Caco-2 (cell line): ENCODE measurements around the gene LEMD2. TPM values are rescaled to one million over a fixed set of nuclear protein-coding genes. Genes with fewer than 3 reads are reported as not detected.

Source experiments
- Bru-seq: library from RNA; stranded (reverse); fragments of 400-500 nt; gene quantifications from one replicate; lab custom pipeline; 2021; lab: Mats Ljungman, UMichigan
- BruChase-seq, 2 experiments: library from RNA; stranded (reverse); fragments of 400-500 nt; gene quantifications; one replicate each; lab custom pipeline; 2021; lab: Mats Ljungman, UMichigan
- BruUV-seq: library from RNA; stranded (reverse); fragments of 400-500 nt; replicated peaks from 2 replicates; lab custom pipeline; 2021; lab: Mats Ljungman, UMichigan
- CTCF ChIA-PET: fragments of 300-600 bp; sonication (Branson Sonifier 250); formaldehyde crosslinking; loops from one replicate; lab custom pipeline; 2022; ENCODE audit warnings: antibody characterized with exemption; lab: Charles Lee
- POLR2A ChIA-PET: fragments of 300-600 bp; sonication (Branson Sonifier 250); formaldehyde crosslinking; loops from one replicate; lab custom pipeline; 2022; ENCODE audit warnings: antibody characterized with exemption; lab: Charles Lee
- DNase-seq, 2 experiments: peaks; one replicate each; pipeline versions ENCODE4 v3.0.0 to v3.0.0-alpha.2; 2020 to 2022
- H3K27me3 ChIP-seq: replicated peaks from 2 replicates; pipeline ENCODE4 v1.6.0; 2011; ENCODE audit warnings: low read length; ENCODE audit not compliant: control insufficient read depth, insufficient read depth
- H3K36me3 ChIP-seq: 2 replicates; pipeline ENCODE4 v1.5.1; 2011; ENCODE audit warnings: low read length; ENCODE audit not compliant: control insufficient read depth, insufficient read depth
- H3K4me1 ChIP-seq: fragments of 250-450 bp; sonication (Bioruptor Pico); 2 replicates; pipeline ENCODE4 v1.5.1; 2020; ENCODE audit warnings: mild to moderate bottlenecking
- H3K4me3 ChIP-seq: 2 replicates; pipeline ENCODE4 v1.5.1; 2011; ENCODE audit warnings: low read depth, mild to moderate bottlenecking, control low read depth, low read length
- H3K9me3 ChIP-seq: fragments of 250-450 bp; sonication (Bioruptor Pico); 2 replicates; pipeline ENCODE4 v1.5.1; 2020; ENCODE audit warnings: mild to moderate bottlenecking, moderate library complexity
- H3K27ac Mint-ChIP-seq: one replicate; pipeline ENCODE4 v1.8.0; 2022; ENCODE audit warnings: mixed read lengths; ENCODE audit not compliant: unreplicated experiment
- H3K27me3 Mint-ChIP-seq: one replicate; pipeline ENCODE4 v1.8.0; 2022; ENCODE audit warnings: mixed read lengths; ENCODE audit not compliant: insufficient read depth, unreplicated experiment
- H3K36me3 Mint-ChIP-seq: one replicate; pipeline ENCODE4 v1.8.0; 2022; ENCODE audit warnings: mild to moderate bottlenecking, mixed read lengths; ENCODE audit not compliant: insufficient read depth, unreplicated experiment
- H3K4me1 Mint-ChIP-seq: one replicate; pipeline ENCODE4 v1.8.0; 2022; ENCODE audit warnings: low read depth, mixed read lengths; ENCODE audit not compliant: unreplicated experiment
- H3K4me3 Mint-ChIP-seq: one replicate; pipeline ENCODE4 v1.8.0; 2022; ENCODE audit warnings: mild to moderate bottlenecking, moderate library complexity, mixed read lengths; ENCODE audit not compliant: unreplicated experiment
- H3K9me3 Mint-ChIP-seq: one replicate; pipeline ENCODE4 v1.8.0; 2022; ENCODE audit warnings: mixed read lengths; ENCODE audit not compliant: unreplicated experiment
- intact Hi-C: fragments of 100-400 bp; cut with micrococcal nuclease; formaldehyde crosslinking; loops from one replicate; pipeline ENCODE4 v1.10.0; 2022; ENCODE audit not compliant: unreplicated experiment
- long read RNA-seq: library from polyadenylated mRNA; stranded (forward); transcript quantifications from one replicate; pipeline ENCODE4 v2.0.0, GENCODE V29; 2022
- total RNA-seq: library from RNA; stranded (reverse); gene quantifications from 2 replicates; pipeline ENCODE4 v1.2.3, GENCODE V29; 2022
- TF ChIP-seq, protein P1 (sequence below), 2 experiments: fragments of 200-600 bp in 1 of 2; IDR thresholded peaks; 1 replicate in 1 of 2; 2 replicates in 1 of 2; pipeline versions ENCODE4 v1.5.1 to v1.8.0; 2011 to 2022; ENCODE audit warnings: antibody characterized with exemption in 1 of 2, control low read depth in 1 of 2, inconsistent platforms in 1 of 2, low read depth in 1 of 2, low read length in 1 of 2, mild to moderate bottlenecking in 1 of 2, moderate library complexity in 1 of 2; ENCODE audit not compliant: insufficient read depth in 1 of 2, severe bottlenecking in 1 of 2, unreplicated experiment in 1 of 2

Gene LEMD2
- total RNA-seq (52.9 and 53.2 TPM in 2 replicates), Bru-seq, nascent RNA (percentile 77 among the genes with signal in this experiment), BruChase-seq, experiment 1, labeled RNA remaining after a 2-hour chase (percentile 81 among the genes with signal in this experiment), BruChase-seq, experiment 2, labeled RNA remaining after a 6-hour chase (percentile 77 among the genes with signal in this experiment)
- long read RNA-seq, transcript LEMD2-201 (9 exons, 2,958 nt), result major isoform, 145 of 178 reads
- long read RNA-seq, partial matches to known transcripts, result 2 of 178 reads
- long read RNA-seq, other reads (novel, unspliced or antisense), result 28 of 178 reads

DNA sequence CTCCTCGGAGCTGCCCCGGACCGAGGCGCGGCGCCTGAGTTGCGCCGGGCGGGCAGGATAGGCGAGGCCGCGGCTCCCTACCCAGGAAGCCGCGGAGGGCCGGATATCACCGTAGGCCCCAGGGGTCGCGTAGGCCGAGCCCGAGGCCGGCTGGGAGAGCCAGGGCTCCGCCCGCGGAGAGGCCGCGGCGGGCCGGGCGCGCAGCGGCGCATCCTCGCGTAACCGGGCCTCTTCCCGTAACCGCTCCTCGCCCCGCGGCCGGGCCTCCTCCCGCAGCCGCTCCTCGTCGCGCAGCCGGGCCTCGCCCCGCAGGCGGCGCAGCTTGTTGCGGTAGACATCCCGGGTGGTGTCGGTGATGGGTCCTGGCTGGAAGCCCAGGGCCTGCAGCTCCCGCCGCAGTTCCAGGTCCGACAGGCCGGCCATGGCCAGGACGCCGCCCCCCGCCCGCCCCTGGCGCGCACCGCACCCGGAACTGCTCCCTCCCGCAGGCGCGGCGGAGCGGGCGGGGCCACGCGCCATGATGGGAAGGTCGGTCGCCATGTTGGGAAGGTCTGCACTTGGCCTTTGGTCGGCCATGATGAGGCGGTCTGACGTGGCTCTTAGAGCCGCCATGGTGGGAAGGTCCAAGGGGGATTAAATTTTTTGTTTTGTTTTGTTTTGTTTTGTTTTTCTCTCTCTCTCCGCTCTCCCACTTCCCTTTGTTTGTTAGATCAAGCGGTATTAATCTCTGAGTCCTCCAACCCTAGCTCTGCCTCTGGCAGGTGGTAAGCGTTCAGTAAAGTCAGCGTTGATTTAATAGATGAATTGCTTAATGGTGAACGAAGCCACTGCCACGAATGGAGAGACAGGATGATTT lies at the start of gene LEMD2:
Gene LEMD2, minus strand, starts transcription at position 437 of the 856 bp plus-strand sequence. Its CDS starts 14 bp downstream, at position 423.
- Histone ChIP-seq H3K4me1 (peaks cover 12% of the 10 kb centered on the region; the same call in 1 of the 2 replicates), H3K9me3 (no peaks in the 10 kb centered on the region), H3K27me3 (no peaks in the 10 kb centered on the region), H3K36me3 (no peaks in the 10 kb centered on the region), H3K4me3 (peak within 1 kb of the TSS; percentile 78)
- no TSS peak for BruUV-seq
- peaks cover 6% of the 10 kb centered on the region for H3K36me3 Mint-ChIP-seq
- peaks cover 4% of the 10 kb centered on the region for H3K27me3 Mint-ChIP-seq
- peak; percentile 87 to 95 for DNase-seq
- H3K9me3 Mint-ChIP-seq, result no peaks in the 10 kb centered on the region
- intact Hi-C loops, result loop anchor here (1.0 kb wide), 1 partner anchor 78 kb away; the partner anchor contains the start of gene UQCC2
- H3K4me1 Mint-ChIP-seq, result no peaks in the 10 kb centered on the region
- H3K4me3 Mint-ChIP-seq, result peak within 1 kb of the TSS; percentile 95
- ChIA-PET POLR2A (interaction anchor here (0.6 kb wide), 1 partner anchor 78 kb away, joined by 3 read pairs; no protein-coding TSS in a partner anchor), CTCF (interaction anchor here (0.7 kb wide), 1 partner anchor 36 kb away, joined by 3 read pairs; no protein-coding TSS in a partner anchor)
- peak within 1 kb of the TSS; percentile 95 for H3K27ac Mint-ChIP-seq
- TF ChIP-seq, protein P1, sequence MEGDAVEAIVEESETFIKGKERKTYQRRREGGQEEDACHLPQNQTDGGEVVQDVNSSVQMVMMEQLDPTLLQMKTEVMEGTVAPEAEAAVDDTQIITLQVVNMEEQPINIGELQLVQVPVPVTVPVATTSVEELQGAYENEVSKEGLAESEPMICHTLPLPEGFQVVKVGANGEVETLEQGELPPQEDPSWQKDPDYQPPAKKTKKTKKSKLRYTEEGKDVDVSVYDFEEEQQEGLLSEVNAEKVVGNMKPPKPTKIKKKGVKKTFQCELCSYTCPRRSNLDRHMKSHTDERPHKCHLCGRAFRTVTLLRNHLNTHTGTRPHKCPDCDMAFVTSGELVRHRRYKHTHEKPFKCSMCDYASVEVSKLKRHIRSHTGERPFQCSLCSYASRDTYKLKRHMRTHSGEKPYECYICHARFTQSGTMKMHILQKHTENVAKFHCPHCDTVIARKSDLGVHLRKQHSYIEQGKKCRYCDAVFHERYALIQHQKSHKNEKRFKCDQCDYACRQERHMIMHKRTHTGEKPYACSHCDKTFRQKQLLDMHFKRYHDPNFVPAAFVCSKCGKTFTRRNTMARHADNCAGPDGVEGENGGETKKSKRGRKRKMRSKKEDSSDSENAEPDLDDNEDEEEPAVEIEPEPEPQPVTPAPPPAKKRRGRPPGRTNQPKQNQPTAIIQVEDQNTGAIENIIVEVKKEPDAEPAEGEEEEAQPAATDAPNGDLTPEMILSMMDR (IDR thresholded peaks at IDR 0.05; ENCODE audit: insufficient read depth in 1 of 2, low read depth in 1 of 2, low read length in 1 of 2, severe bottlenecking in 1 of 2, unreplicated experiment in 1 of 2), result no peak

DNA sequence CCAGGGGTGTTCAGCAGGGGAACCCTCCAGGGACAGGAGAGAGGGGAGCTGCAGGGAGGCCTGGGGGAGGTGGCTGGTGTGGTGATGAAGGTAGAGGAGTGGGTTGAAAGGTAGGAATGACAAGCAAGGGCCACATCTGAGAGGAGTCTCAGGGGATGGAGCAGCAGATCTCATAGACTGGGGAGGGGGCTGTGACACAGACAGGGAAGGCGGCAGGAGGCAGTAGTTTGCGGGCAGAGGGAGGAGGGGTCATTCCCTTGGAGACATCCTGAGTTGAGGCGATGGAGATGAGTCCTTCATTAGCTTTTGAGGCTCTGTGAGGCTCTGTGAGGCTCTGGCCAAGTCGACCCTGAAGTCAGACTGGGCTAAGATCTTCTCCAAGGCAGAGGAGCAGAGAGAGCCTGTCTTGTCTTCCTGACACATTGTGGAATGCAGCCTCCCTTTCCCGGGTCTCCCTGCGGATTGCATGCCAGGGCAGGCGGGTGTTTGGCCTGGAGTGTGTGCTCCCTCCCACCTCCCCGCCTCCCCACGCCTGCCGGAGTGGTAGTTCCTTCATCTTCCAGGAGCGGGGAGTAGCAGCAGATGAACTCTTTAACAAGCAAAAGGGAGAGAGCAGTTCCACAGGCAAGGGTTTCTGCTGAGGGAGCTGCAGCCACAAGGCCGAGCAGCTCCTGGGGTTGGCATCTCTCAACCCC lies 49.2 kb upstream of the LEMD2 start:
- peaks cover 37% of the 10 kb centered on the region for H3K4me1 ChIP-seq
- Mint-ChIP-seq H3K4me3 (no peak overlapping the region), H3K4me1 (peaks cover 23% of the 10 kb centered on the region), H3K27me3 (no peaks in the 10 kb centered on the region), H3K9me3 (no peaks in the 10 kb centered on the region), H3K36me3 (no peaks in the 10 kb centered on the region), H3K27ac (peak overlapping the region; percentile 37)
- H3K36me3 ChIP-seq, result no peaks in the 10 kb centered on the region
- no TSS peak for BruUV-seq
- intact Hi-C loops, result no loop called here
- no peaks in the 10 kb centered on the region for H3K9me3 ChIP-seq
- CTCF ChIA-PET, result interaction anchor here (0.6 kb wide), 1 partner anchor 375 kb away, joined by 5 read pairs; no protein-coding TSS in a partner anchor
- H3K4me3 ChIP-seq, result no peak overlapping the region
- TF ChIP-seq, protein P1 (IDR thresholded peaks at IDR 0.05; ENCODE audit: insufficient read depth in 1 of 2, low read depth in 1 of 2, low read length in 1 of 2, severe bottlenecking in 1 of 2, unreplicated experiment in 1 of 2), result no peak
- POLR2A ChIA-PET, result no interaction called here
- DNase-seq, result no peak
- no peaks in the 10 kb centered on the region for H3K27me3 ChIP-seq
